ENCODE measurements around the gene TCF12. TPM values are rescaled to one million over a fixed set of nuclear protein-coding genes. Genes with fewer than 3 reads are reported as not detected.

TCF12 gene
- total and polyA plus RNA-seq, 2 donors (not counting 3 experiments of a cell fraction or from before 2014, with no cell fraction given), result 72.1 to 133 TPM

DNA sequence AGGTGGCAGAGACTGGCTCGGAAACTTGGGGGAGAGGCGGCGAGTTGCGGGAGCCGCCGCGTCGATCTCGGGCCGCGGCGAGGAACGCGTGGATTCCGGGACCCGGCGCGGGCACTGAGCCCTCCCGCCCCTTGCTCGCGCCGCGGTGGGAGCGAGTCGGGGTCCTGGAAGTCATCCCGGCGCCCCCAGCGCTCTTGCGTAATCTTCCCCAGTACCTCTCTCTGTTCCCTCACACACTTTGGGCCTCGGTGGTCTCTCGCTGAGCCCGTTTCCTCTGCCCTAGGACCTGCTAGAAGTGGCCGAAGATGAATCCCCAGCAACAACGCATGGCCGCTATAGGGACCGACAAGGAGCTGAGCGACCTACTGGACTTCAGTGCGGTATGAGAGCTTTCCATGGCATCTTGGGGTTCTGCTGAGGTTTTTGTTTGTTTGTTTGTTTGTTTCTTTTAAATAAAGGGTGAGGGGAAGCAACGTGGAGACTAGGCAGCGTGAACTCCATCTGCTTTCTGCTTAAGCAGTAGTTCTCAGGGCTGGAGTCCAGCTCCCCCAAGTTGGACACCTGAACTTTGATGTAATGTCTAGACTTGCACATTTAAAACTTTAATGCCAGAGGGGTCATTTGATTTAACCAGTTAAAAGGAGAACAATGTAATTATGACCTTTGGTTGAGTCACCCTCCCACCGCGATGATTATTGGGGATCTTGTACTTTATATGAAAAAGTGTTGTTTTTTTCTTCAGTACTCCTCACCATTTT lies 1.3 kb downstream of the TCF12 start:
- dilution Hi-C loops (cut with MboI; ENCODE audit: extremely low pct_ligation_motif_present, low sequenced_read_pairs), result no loop called here
- TF ChIP-seq GATA2 (IDR thresholded peaks at IDR 0.05; ENCODE audit: insufficient read depth, insufficient read length, low read depth, low read length) (no peak), POLR2AphosphoS5 (IDR thresholded peaks at IDR 0.05; ENCODE audit: insufficient read depth, low read depth, low read length) (peak; percentile 9), FOS (IDR thresholded peaks at IDR 0.05; ENCODE audit: borderline replicate concordance, insufficient read depth, low read length) (peak; percentile 52)
- TF ChIP-seq, protein P1, sequence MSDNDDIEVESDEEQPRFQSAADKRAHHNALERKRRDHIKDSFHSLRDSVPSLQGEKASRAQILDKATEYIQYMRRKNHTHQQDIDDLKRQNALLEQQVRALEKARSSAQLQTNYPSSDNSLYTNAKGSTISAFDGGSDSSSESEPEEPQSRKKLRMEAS (IDR thresholded peaks at IDR 0.05; ENCODE audit: insufficient read depth, insufficient read length), result no peak
- ChIA-PET POLR2A (interaction anchor here (0.6 kb wide), 2 partner anchors 27 to 71 kb away, joined by 4 to 7 read pairs; no protein-coding TSS in a partner anchor), CTCF (interaction anchor here (1.0 to 3.3 kb wide), 6 partner anchors 68 to 423 kb away, joined by 3 to 18 read pairs (median 6); no protein-coding TSS in a partner anchor)
- Histone ChIP-seq H4K20me1 (replicated peaks; ENCODE audit: control insufficient read depth, extremely low read depth, insufficient read depth, low read length) (peaks cover 10% of the 10 kb centered on the region), H3K27ac (ENCODE audit: insufficient read depth, low read depth, low read length) (peak overlapping the region; percentile 86), H2AFZ (ENCODE audit: low read depth, low read length) (peak overlapping the region; percentile 2), H3K9me3 (replicated peaks; ENCODE audit: control insufficient read depth, insufficient read depth, low read length) (no peaks in the 10 kb centered on the region), H3K9ac (replicated peaks; ENCODE audit: extremely low read depth, insufficient read depth, low read length) (peak overlapping the region; percentile 93), H3K4me2 (ENCODE audit: insufficient read depth, low read length) (peak overlapping the region; percentile 98), H3K27me3 (ENCODE audit: control insufficient read depth in 2 of 2, insufficient read depth in 2 of 2, low read length in 2 of 2) (no peaks in the 10 kb centered on the region), H3K4me3 (replicated peaks in 1 of 3; ENCODE audit: insufficient read depth in 1 of 3, low read depth in 1 of 3, low read length in 3 of 3) (peak overlapping the region; percentile 87 to 98 (median 87)), H3K79me2 (ENCODE audit: control insufficient read depth, insufficient read depth, low read length) (peaks cover 58% of the 10 kb centered on the region), H3K4me1 (ENCODE audit: control insufficient read depth, extremely low read depth, insufficient read depth, low read length) (peaks cover 40% of the 10 kb centered on the region), H3K9me1 (replicated peaks; ENCODE audit: control insufficient read depth, extremely low read depth, insufficient read depth, low read length) (no peaks in the 10 kb centered on the region), H3K36me3 (ENCODE audit: control insufficient read depth in 2 of 2, extremely low read depth in 1 of 2, insufficient read depth in 2 of 2, low read length in 2 of 2) (peaks cover 0 to 13% of the 10 kb centered on the region in 2 experiments)
- DNase-seq (ENCODE audit: low read depth, low spot score) (peak; percentile 74), FAIRE-seq (peak; percentile 40)
- BruUV-seq (replicated peaks), result no TSS peak
- intact Hi-C loops (cut with micrococcal nuclease), result loop anchor here (2.0 to 5.0 kb wide), 5 partner anchors 138 to 422 kb away; partner anchors contain the start of gene ZNF280D

DNA sequence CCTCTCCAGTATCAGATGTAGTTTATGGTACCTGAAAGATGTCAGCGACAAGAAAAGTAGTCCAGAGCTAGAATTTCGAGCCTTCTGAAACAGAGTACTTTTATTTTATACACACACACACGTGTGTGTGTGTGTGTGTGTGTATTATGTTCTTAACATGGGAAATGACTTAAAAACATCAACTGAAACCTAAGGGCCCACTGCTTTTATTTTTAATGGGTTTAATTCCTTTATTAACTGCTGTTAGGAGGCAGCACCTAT lies 1.9 kb downstream of the TCF12 start:
- no peak overlapping the region for H2AFZ ChIP-seq (ENCODE audit: low read depth, low read length)
- no peak for FAIRE-seq
- peaks cover 10% of the 10 kb centered on the region for H4K20me1 ChIP-seq (replicated peaks; ENCODE audit: control insufficient read depth, extremely low read depth, insufficient read depth, low read length)
- intact Hi-C loops (cut with micrococcal nuclease), result loop anchor here (5.0 kb wide), 1 partner anchor 137 kb away; no protein-coding TSS in a partner anchor
- peak overlapping the region; percentile 86 for H3K27ac ChIP-seq (ENCODE audit: insufficient read depth, low read depth, low read length)
- peaks cover 63% of the 10 kb centered on the region for H3K79me2 ChIP-seq (ENCODE audit: control insufficient read depth, insufficient read depth, low read length)
- TF ChIP-seq FOS (IDR thresholded peaks at IDR 0.05; ENCODE audit: borderline replicate concordance, insufficient read depth, low read length) (no peak), POLR2A (IDR thresholded peaks at IDR 0.05; ENCODE audit: low read depth, low read length) (no peak), JUN (IDR thresholded peaks at IDR 0.05; ENCODE audit: borderline replicate concordance, insufficient read depth, insufficient read length, low read depth) (no peak), POLR2AphosphoS5 (IDR thresholded peaks at IDR 0.05; ENCODE audit: insufficient read depth, low read depth, low read length) (no peak), GATA2 (IDR thresholded peaks at IDR 0.05; ENCODE audit: insufficient read depth, insufficient read length, low read depth, low read length) (no peak), EZH2 (IDR thresholded peaks at IDR 0.05; ENCODE audit: borderline replicate concordance, low read depth, low read length, severe bottlenecking) (no peak), MYC (IDR thresholded peaks at IDR 0.05; ENCODE audit: low read depth, low read length) (no peak)
- TF ChIP-seq, protein P2, sequence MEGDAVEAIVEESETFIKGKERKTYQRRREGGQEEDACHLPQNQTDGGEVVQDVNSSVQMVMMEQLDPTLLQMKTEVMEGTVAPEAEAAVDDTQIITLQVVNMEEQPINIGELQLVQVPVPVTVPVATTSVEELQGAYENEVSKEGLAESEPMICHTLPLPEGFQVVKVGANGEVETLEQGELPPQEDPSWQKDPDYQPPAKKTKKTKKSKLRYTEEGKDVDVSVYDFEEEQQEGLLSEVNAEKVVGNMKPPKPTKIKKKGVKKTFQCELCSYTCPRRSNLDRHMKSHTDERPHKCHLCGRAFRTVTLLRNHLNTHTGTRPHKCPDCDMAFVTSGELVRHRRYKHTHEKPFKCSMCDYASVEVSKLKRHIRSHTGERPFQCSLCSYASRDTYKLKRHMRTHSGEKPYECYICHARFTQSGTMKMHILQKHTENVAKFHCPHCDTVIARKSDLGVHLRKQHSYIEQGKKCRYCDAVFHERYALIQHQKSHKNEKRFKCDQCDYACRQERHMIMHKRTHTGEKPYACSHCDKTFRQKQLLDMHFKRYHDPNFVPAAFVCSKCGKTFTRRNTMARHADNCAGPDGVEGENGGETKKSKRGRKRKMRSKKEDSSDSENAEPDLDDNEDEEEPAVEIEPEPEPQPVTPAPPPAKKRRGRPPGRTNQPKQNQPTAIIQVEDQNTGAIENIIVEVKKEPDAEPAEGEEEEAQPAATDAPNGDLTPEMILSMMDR (IDR thresholded peaks at IDR 0.05; ENCODE audit: extremely low read depth in 1 of 2, insufficient read depth in 1 of 2, low read depth in 1 of 2, low read length in 2 of 2), result no peak
- TF ChIP-seq, protein P1 (IDR thresholded peaks at IDR 0.05; ENCODE audit: insufficient read depth, insufficient read length), result no peak
- H3K27me3 ChIP-seq (ENCODE audit: control insufficient read depth in 2 of 2, insufficient read depth in 2 of 2, low read length in 2 of 2), result no peaks in the 10 kb centered on the region
- no peaks in the 10 kb centered on the region for H3K9me3 ChIP-seq (replicated peaks; ENCODE audit: control insufficient read depth, insufficient read depth, low read length)
- CTCF ChIA-PET, result interaction anchor here (1.0 to 3.3 kb wide), 6 partner anchors 68 to 424 kb away, joined by 3 to 18 read pairs (median 6); no protein-coding TSS in a partner anchor
- DNase-seq (ENCODE audit: low read depth, low spot score), result no peak
- TSS peak; percentile 24 for BruUV-seq (replicated peaks)
- H3K9me1 ChIP-seq (replicated peaks; ENCODE audit: control insufficient read depth, extremely low read depth, insufficient read depth, low read length), result no peaks in the 10 kb centered on the region
- dilution Hi-C loops (cut with MboI; ENCODE audit: extremely low pct_ligation_motif_present, low sequenced_read_pairs), result no loop called here
- H3K4me3 ChIP-seq (replicated peaks in 1 of 3; ENCODE audit: insufficient read depth in 1 of 3, low read depth in 1 of 3, low read length in 3 of 3), result peak overlapping the region; percentile 87 to 98 (median 87)
- H3K36me3 ChIP-seq (ENCODE audit: control insufficient read depth in 2 of 2, extremely low read depth in 1 of 2, insufficient read depth in 2 of 2, low read length in 2 of 2), result peaks cover 0 to 14% of the 10 kb centered on the region in 2 experiments
- POLR2A ChIA-PET, result interaction anchor here (0.6 kb wide), 1 partner anchor 71 kb away, joined by 4 read pairs; no protein-coding TSS in a partner anchor
- peak overlapping the region; percentile 93 for H3K9ac ChIP-seq (replicated peaks; ENCODE audit: extremely low read depth, insufficient read depth, low read length)
- H3K4me1 ChIP-seq (ENCODE audit: control insufficient read depth, extremely low read depth, insufficient read depth, low read length), result peaks cover 40% of the 10 kb centered on the region
- peak overlapping the region; percentile 98 for H3K4me2 ChIP-seq (ENCODE audit: insufficient read depth, low read length)
